Measurements from ENCODE around the gene GJB6.
"Not testable (repeated sequence)": the region's sequence is repeated elsewhere in the genome, so short reads cannot be mapped to it uniquely, and the experiment has no call there.

Gene GJB6

DNA sequence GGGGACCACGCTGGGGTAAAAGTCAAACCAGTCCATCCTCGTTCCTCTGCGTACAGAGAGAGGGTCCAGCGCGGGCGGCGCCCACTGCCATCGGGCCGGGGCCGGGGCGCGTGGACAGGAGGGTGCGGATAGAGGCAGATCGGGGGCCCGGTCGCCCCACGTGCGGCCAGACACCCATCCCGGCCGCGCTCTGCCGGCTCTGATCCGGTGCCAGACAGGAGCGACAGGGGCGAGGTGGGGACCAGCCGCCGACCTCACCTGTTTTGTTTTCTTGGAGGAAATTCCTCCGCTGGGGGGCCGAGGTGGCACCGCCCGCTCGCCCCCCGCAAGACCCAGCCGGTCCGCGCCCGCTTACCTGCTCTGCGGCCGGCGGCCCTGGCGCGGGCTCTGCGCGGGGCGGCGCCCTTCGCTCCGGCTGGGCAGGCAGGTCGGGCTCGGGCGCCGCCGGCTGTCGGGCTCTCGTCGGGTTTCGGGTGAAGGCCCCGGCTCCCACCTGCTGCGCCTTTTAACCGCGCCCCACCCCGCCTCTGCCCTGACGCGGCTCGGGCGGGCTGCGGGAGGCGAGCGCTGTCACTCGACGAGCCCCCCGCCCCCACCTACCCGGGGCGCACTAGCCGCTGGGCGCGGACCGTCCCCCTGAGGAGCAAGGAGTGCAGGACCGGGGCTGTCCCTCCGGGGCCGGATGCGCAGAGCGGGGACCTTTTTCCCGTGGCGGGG, at the start of gene GJB6:
Gene GJB6 (minus strand): TSS at position 481 of the 717 bp plus-strand sequence. CDS start 8,839 bp downstream, outside the sequence.
- no peak for DNase-seq

DNA sequence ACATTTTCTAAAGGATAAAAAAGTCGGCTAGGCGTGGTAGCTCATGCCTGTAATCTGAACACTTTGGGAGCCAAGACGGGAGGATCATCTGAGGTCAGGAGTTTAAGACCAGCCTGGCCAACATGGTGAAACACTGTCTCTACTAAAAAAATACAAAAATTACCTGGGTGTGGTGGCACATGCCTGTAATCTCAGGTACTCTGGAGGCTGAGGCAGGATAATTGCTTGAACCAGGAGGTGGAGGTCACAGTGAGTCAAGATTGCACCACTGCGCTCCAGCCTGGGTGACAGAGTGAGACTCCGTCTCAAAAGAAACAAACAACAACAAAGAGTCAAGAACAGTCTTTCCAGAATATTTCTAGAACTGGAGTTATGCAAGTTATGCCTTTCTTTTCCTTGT, 44.8 kb upstream of the GJB6 start:
- DNase-seq = not testable (repeated sequence)

DNA sequence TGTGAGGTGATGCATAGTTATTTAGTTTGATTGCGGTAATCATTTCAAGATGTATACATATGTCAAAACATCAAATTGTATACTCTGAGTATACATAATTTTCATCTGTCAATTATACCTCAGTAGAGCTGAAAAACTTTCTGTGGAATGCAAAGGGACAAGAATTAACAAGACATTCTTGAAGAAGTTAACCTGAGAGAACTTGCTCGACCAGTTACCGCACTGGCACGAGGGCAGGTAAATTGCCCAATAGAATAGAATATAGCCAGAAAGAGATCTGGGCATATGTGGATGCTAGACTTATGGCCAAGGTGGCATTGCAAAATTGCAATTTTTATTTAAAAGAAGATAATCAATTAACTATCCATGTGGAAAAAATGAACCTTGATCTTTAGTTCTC, 42.3 kb upstream of the GJB6 start:
- DNase-seq = no peak

DNA sequence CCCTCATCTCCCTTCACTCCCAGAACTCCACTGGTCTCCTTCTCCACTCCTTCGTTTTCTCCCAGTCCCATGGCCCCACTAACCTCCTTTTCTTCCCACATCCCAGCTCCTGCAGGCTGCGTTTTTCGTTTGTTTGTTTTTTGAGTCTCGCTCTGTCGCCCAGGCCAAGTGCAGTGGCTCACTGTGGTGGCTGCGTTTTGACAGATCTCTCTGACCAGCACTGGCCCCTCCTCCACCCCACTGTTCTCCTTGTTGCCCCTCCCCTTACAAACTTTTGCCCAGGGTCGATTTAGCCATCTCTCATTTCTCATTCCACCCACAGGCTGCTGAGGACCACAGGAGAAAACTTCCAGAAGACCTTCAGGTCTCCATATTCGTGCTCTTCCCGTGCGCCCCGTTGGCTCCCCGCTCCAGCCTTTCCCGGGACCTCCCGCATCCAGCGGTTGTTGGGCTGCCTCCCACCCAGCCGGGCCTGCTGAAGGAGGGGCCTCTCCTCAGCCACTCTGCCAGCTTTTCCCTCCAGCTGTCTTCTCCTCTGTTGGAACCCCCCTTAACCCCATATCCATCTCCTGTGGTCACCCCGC, 40.6 kb upstream of the GJB6 start:
- DNase-seq = no peak

DNA sequence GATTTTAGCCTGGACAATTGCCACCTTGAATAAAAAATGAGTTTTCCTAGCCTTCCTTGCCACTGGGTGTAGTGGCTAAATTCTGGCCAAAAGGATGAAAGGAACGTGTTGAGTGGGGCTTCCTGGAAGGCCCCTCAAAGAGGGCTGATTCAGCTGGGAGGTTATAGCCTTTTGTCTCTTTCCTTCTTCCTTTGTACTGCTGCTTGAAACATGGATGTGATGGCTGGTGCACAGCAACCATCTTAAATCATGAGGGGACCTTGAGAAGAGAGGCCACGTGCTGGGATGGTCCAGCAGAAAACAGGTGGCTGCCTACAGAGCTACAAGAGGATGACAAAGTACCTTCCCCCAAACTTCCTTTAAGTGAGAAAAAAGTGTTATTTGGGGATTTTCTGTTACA, 40.0 kb upstream of the GJB6 start:
- no peak for DNase-seq

DNA sequence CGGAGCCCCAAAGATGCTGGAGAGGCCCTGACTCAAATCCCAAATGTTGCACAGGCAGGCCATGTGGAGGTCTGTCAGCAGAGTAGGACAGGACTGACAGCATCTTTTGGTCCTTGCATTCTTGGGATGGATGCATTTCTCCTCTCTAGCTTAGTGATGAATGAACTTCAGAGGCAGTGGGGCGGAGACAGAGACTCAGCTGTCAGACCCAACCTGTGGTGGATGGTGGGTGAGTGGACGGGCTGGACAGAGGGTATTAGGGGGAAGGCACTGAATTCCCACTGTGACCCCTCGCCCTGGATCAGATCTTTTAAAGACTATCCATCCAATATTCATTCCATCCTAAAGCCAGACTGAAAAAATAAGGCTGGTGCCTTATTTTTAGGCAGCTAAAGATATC, 39.3 kb upstream of the GJB6 start:
- DNase-seq = no peak

DNA sequence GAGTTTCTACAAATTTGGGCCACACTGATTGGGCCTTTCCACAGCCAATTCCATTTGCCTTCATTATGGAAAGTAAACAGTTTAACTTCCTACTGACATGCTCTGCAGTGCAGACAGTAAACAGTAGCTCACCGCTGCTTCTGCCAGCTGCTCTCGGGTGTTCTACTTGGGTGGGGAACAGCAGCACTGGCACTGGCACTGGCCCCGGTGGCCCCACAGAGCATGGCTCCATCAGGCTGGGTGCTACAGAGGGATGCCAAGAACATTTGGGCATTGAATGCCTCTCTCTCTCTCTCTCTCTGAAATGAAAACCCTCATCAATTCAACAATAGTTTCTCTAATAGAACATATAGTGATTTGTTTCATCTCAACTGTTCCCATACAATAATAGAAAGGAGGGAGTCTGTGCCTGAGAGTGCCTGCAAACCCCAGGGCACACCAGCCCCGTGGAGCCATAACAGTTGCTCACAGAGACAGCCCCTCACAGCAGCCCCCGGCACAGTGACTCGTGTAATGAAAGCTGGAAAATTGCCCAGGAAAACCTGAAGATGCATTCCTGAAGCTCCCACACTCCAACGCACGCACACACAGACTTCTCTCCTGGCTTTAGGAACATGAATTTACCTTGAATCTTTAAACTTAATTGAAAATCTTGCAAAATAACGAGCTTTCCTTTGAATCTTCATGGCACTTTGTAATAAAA, 38.2 kb upstream of the GJB6 start:
- no peak for DNase-seq

DNA sequence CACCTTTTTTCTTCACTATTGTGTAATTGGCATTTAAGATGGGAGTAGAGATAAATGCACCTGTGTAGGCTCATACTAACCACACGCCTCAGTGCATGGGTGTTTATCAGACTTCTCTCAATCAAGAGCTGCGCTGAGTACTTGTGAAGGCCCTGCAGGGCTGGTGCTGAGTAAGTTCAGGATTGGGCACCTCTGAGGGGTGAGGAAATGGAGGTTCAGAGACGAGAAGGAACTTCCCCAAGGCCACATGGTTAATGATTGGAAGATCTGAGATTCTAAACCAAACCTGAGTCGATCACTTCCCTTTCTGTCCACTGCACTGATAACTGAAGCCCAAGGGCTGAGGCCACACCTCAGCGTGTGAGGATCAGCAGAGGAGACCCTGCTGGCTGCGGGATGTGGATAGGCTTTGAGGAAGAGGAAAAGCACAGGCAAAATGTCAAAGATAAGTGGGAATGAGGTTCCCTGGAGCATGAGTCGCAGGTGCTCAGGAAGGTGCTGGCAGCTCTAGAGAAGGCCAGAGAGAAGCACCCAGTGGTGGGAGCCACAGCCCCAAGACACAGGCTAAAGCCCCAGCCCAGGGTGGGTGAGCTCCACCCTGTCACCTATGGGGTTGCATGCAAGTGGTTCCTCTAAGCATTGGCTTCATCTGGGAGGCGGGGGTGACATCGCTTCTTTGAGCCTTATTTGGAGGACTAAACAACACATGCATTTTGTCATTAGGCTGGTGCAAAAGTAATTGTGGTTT, 32.3 kb upstream of the GJB6 start:
- DNase-seq = no peak

DNA sequence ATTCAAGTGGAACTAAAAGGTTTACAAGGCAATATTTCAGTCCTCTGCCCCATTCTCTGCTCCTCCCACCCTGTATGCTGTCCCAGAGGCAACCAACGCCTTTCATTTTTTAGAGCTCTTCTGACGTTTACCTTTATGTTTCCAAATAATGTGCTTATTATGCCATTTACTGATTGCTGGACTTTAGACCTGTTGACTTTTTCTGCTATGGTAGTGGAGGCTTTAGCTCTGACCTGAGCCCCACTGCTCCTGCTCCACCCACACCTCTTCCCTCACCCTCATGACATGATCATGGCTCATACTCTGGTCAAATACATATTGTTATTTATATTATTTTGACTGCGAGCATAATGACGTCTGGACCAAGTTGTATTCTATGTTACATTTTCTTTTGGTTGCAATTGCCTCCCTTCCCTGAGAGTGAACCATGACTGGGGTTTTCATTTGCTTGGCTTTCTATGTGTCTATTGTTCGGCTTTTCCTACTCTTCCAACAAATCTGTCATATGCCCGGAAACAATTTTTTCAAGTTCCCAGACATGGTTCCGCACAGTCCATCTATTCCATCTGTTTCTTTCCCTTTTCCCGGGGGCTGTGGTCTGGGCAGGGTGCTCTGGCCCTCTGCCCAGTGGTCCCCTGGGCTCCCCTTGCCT, 31.4 kb upstream of the GJB6 start:
- DNase-seq = no peak

DNA sequence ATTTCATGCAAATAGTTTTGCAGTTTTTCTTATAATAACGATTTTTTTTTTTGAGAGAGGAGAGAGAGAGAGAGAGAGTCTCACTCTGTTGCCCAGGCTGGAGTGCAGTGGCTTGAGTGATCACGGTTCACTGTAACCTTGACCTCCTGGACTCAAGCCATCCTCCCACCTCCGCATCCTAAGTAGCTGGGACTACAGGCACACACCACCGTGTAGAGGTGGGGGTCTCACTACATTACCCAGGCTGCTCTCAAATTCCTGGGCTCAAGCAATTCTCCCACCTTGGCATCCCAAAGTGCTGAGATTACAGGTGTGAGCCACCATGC, 26.8 kb upstream of the GJB6 start:
- no peak for DNase-seq

DNA sequence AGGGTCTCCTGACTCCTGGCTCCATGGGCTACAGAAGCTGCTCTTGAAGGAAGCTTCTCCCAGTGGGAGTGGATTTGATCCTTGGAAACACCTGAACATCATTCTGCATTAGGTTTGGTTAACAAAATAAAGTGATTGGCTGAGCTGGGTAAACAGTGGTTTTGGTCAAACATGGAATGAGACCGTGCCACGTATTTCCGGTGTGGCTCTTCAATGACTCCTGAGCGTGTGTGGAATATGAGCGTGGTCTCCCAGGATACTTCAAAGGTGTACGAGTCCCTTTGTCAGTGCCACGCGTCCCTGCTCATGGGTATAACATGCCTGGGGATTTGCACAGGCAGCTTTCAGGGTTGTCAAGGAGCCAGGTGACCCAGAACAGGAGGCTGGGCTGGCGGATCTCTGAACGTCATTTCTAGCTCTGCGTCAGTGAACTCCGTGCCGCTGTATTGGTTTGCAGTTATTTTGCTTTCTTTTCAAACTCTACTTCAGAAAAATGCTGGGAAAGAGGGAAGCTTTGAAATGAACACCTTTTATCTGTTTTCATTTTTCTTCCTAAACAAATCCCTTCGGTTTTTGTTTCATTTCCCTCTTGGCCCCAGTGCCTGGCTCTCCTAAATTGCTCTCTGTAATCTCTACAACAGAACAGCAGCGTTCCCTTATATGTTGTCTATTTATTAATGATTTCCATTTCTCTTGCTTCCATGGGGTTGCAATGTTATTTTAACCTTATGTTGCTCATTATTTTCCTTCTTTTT, 26.3 kb upstream of the GJB6 start:
- DNase-seq = no peak

DNA sequence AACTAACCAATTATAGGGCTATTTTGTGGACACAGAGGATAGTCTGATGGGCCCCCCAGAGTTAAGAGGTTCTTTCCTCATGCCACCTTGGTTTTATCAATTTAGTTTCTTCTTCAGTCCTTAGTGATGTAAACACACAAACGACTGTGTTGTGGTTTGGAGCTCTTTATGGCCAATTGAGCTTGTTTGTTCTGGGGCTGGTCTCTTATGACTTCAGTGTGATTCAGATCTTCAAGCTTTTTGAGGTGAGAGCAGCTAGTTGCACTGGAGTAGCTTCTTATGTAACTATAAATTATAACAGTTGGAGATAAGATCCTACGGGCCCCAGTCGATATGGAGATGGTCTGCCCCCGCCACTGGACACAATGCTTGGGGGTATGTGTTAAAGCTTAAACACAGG, 22.0 kb upstream of the GJB6 start:
- no peak for DNase-seq

DNA sequence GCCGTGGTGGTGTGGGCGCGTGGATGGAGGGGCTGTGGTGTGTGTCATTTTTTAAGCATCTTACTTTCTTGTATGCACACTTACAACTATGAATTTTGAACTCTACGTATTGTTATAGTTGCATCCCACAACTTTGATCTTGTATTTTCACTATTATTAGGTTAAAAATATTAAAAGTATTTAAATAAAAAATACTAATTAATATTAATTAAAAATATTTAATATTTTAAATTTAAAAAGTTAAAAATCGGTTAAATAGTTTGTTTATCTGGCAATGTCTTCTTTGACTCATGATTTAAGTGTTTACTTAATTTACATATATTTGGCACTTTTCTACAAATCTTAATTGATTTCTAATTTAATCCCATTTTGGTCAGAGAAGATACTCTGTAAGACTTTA, 17.8 kb upstream of the GJB6 start:
- no peak for DNase-seq

DNA sequence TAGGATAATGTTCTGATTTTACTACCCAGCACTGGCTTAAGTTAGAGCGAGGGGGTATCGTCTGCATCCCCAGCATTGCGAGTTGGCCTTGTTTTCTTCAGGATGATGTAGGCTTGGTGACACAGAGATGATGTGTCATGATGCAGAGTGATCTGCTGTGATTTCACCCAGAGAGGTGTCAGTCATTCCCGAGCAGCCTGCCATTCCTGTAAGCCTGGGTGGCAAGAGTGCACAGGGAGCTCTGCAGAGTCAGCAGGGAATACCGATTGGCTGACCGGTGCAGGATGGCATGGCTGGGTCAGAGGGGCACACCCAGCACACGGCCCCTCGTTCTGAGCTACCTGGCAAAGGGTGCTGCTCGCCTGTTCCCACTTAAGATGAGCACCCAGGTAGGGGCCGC, 15.8 kb upstream of the GJB6 start:
- DNase-seq = no peak

DNA sequence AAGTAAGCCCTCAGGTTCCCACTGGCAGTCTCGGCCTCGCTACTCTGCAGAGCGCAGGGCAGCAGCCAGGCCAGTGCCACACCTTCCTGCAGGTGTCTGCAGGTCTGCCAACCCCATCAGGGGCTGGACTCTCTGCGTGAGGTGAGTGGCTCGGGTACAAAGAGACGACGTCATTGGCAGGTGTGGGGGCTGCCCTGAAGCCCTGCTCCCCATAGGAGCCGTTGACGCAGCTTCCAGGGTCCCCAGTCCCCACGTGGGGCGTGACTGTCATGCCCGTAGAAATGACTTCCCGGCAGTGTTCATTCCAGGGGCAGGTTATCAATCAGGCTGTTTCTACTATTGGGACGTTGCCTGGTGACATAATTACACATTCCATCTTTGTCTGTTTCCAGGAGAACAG, 15.3 kb upstream of the GJB6 start:
- no peak for DNase-seq

DNA sequence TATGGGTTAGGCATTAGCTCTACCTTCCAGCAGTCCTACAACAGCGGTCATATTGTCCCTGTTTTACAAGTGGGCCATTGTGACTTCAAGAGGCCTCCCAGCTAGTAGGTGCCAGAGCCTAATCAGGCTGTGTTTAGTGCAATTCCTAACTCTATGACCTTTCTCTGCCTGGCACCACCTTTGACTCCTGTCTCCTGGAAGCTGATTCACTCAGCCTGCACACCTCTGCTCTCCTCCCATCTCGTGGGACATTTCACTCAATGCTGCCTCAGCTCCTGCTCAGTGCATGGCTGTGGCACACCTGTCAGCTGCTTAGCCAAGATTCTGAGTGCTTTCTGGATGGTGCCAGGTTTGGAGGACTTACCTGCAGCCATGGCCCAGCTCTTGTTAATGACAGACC, 9.5 kb upstream of the GJB6 start:
- DNase-seq = no peak

DNA sequence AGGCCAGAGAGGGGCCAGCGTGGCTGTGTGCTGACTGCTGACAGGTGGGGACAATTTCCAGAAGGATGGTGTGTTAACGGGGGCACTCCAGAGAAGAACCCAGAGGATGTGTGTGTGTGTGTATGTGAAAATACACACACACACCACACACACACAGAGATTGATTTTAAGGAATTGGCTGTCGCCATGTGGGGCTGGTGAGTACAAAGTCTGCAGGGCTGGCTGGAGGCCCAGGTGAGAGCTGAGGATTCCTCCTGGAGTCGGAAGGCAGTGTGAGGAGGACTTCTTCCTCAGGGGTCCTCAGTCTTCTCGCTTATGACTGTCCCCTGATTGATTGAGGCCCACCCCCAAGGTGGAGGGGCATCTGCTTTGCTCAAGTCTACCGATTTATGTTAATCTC, 7.6 kb upstream of the GJB6 start:
- DNase-seq = no peak

DNA sequence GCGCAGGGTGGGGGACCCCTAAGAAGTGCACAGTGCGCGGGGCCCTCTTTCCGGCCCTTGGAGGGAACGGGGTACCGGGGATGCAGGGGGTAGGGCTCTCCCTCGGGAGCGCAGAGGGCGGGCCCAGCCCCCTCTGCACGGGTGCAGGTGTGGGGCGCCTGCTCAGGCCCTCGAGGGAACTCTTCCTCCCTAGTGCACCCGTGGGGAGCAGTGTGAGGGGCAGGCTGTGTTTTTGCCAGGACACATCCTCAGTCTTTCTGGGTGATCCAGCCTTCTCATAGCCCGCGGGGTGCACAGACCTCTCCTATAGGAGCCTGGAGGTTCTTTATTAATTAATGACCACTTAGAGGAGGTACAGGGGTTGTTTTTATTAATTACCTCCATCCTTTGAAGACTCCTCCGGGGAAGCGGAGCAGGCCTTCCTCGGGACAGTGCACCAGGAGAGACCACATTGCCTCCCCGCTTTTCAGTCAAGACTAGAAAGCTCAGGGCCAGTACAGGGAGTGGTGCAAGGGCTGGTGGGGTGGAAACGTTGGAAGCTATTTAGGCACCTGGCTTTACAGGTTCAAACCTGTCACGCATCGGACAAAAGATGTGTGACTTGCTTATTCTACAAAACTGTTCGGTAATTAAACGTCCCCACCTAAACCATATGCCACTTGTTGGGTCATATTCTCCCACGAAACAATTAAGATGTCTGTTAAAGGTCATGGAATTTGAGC, 598 bp upstream of the GJB6 start:
- DNase-seq = no peak

DNA sequence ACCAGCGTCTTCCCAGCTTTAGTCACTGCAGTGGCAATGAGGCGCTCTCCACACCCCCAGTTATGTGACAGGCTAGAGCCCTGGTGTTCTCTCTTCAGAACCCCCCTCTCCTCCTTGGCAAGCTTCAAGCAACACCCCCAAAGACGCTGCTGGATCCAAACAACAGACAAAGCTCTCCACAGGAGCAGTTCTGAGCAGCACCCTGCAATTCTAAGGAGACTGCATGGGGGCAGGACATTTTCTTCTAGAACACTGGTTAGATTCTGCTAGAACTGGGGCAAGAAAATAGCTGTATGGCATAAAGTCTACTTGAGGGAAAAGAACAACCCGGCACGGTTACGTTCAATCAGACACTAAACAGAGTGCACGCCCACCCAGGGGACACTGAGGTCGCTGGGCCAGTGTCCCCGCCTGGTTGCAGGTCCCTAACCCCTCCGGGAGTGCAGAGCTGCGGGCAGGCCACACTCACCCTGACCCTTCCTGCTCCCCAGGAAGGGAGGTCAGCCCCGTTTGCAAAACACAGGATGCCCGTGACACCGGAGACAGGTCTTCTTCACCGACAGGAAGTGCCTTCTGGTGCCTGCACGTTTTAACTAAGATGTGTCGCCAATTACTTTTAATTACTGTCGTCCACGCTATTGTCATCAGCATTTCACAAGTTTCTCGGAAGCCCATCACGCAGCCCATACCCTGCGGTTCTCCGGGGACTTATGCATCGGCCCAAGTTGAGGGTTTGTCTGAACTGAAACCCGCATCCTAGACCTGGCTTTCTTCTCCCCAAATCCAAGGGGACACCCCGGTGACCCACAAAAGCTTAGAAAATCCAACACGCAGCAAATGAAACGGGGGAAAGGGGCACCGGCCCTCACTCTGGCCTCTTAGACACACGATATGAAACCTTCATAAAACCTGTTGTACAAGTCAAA, 943 bp downstream of the GJB6 start:
- DNase-seq = no peak

DNA sequence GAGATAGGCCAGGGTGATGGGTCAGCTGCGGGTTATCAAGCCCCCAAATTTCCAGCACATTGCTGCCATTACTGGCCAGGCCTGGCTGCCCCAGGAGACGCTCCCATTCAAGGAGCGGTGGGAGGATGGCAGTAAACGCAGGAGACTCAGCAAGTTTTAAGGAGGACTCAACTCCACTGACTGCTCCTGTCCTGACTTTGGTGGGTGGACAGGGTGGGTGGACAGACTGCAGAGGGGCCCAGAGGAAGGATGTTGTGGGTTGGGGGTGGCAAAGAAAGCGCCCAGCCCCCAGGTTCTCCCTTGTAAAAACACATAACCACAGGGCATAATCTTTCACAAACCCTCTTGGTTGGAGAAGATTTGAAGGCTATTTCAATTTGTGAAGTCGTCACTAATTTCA, 4.4 kb downstream of the GJB6 start:
- DNase-seq = no peak

DNA sequence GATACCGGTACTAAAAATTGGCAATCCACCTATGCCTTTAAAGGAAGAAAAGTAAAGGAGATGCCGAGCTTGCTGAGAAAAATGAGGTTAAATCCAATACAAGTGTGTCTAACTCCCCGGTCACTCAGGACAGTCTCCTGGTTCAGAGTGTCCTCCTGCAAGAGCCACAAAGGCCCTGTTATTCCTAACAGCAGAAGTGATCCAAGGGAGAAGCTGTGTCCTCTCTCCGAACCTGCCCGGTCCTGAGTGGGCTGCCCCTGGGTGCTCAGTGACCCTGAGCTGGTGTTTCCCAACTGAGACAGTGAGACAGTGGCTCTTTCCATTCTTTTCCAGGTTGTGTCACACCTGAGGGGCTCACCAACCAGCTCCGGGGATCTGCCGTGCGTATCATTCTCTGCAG, 4.8 kb downstream of the GJB6 start:
- no peak for DNase-seq
